GM23338 (cell line): ENCODE measurements around the gene CARNS1. TPM values are rescaled to one million over a fixed set of nuclear protein-coding genes. Genes with fewer than 3 reads are reported as not detected.
A peak's percentile ranks its signal among the peaks of the same experiment; 100 is the strongest.
"Not testable (repeated sequence)": the region's sequence is repeated elsewhere in the genome, so short reads cannot be mapped to it uniquely, and the experiment has no call there.

Source experiments
- ATAC-seq: fragments of 200-7000 bp; cut with Tn5 transposase; 3 replicates; pipeline ENCODE4 v1.9.1; 2020
- DNase-seq: peaks from one replicate; pipeline ENCODE4 v3.0.0-alpha.2; 2015; ENCODE audit warnings: low spot score
- H2AFZ ChIP-seq: fragments of 200-600 bp; sonication (generic); 2 replicates; pipeline ENCODE4 v1.8.0; 2016; ENCODE audit warnings: antibody characterized with exemption, mild to moderate bottlenecking, moderate library complexity
- H3F3A ChIP-seq: fragments of 200-600 bp; sonication (generic); replicated peaks from 2 replicates; pipeline ENCODE4 v1.8.0; 2017; ENCODE audit warnings: antibody characterized with exemption, mixed run types, low read depth
- H3K27ac ChIP-seq: fragments of 200-600 bp; sonication (generic); 2 replicates; pipeline ENCODE4 v1.6.1; 2016; ENCODE audit warnings: low read depth
- H3K27me3 ChIP-seq: fragments of 200-600 bp; sonication (generic); 2 replicates; pipeline ENCODE4 v1.8.0; 2016; ENCODE audit warnings: mild to moderate bottlenecking, mixed run types, moderate library complexity; ENCODE audit not compliant: insufficient read depth
- H3K36me3 ChIP-seq: fragments of 200-600 bp; sonication (generic); 2 replicates; pipeline ENCODE4 v1.8.0; 2016; ENCODE audit warnings: mild to moderate bottlenecking; ENCODE audit not compliant: insufficient read depth
- H3K4me1 ChIP-seq: fragments of 200-600 bp; sonication (generic); 2 replicates; pipeline ENCODE4 v1.8.0; 2016; ENCODE audit warnings: mild to moderate bottlenecking, moderate library complexity; ENCODE audit not compliant: insufficient read depth
- H3K4me2 ChIP-seq: fragments of 200-600 bp; sonication (generic); 2 replicates; pipeline ENCODE4 v1.7.1; 2017; ENCODE audit warnings: mixed run types
- H3K4me3 ChIP-seq: fragments of 200-600 bp; sonication (generic); 2 replicates; pipeline ENCODE4 v1.6.1; 2016; ENCODE audit warnings: mixed run types
- H3K79me2 ChIP-seq: fragments of 200-600 bp; sonication (generic); replicated peaks from 2 replicates; pipeline ENCODE4 v1.8.0; 2017; ENCODE audit warnings: mild to moderate bottlenecking; ENCODE audit not compliant: insufficient read depth
- H3K9me2 ChIP-seq: fragments of 200-600 bp; sonication (generic); 2 replicates; pipeline ENCODE4 v1.8.0; 2017; ENCODE audit not compliant: insufficient read depth
- H4K20me1 ChIP-seq: fragments of 200-600 bp; sonication (generic); replicated peaks from 2 replicates; pipeline ENCODE4 v1.8.0; 2017; ENCODE audit warnings: mild to moderate bottlenecking; ENCODE audit not compliant: insufficient read depth
- H3K27ac Mint-ChIP-seq: 2 replicates; pipeline ENCODE4 v1.8.0; 2020; ENCODE audit warnings: inconsistent platforms, mild to moderate bottlenecking, moderate library complexity, mixed read lengths
- H3K27me3 Mint-ChIP-seq: 3 replicates; pipeline ENCODE4 v1.8.0; 2022; ENCODE audit warnings: low read depth, mild to moderate bottlenecking, moderate library complexity, mixed read lengths, inconsistent platforms; ENCODE audit not compliant: insufficient read depth, poor library complexity
- H3K36me3 Mint-ChIP-seq: 3 replicates; pipeline ENCODE4 v1.8.0; 2021; ENCODE audit warnings: low read depth, mild to moderate bottlenecking, inconsistent platforms, moderate library complexity, mixed read lengths
- H3K4me1 Mint-ChIP-seq: 3 replicates; pipeline ENCODE4 v1.8.0; 2020; ENCODE audit warnings: mild to moderate bottlenecking, inconsistent platforms, mixed read lengths
- H3K4me3 Mint-ChIP-seq: 3 replicates; pipeline ENCODE4 v1.8.0; 2021; ENCODE audit warnings: moderate library complexity, mild to moderate bottlenecking, inconsistent platforms, mixed read lengths
- H3K9me3 Mint-ChIP-seq: 3 replicates; pipeline ENCODE4 v1.8.0; 2020; ENCODE audit warnings: moderate library complexity, mild to moderate bottlenecking, inconsistent platforms, mixed read lengths
- CREB1 ChIP-seq: fragments of 250-450 bp; sonication (Bioruptor Pico); IDR thresholded peaks from 2 replicates; pipeline ENCODE4 v1.5.0; 2020; ENCODE audit warnings: low read depth, mild to moderate bottlenecking, moderate library complexity
- EZH2phosphoT487 ChIP-seq: fragments of 200-600 bp; sonication (generic); IDR thresholded peaks from one replicate; pipeline ENCODE4 v1.8.1; 2018; ENCODE audit warnings: antibody characterized with exemption; ENCODE audit not compliant: unreplicated experiment
- JUNB ChIP-seq: IDR thresholded peaks from one replicate; pipeline ENCODE4 v1.6.1; 2016; ENCODE audit warnings: antibody characterized with exemption; ENCODE audit not compliant: unreplicated experiment
- NANOG ChIP-seq: IDR thresholded peaks from 2 replicates; pipeline ENCODE4 v1.6.1; 2016; ENCODE audit warnings: antibody characterized with exemption, borderline replicate concordance
- STAT1 ChIP-seq: IDR thresholded peaks from one replicate; pipeline ENCODE4 v1.6.1; 2016; ENCODE audit warnings: antibody characterized with exemption; ENCODE audit not compliant: unreplicated experiment
- ZNF114 ChIP-seq: fragments of 250-450 bp; sonication (Bioruptor Pico); IDR thresholded peaks from 2 replicates; pipeline ENCODE4 v1.5.0; 2020; ENCODE audit warnings: mild to moderate bottlenecking, moderate library complexity
- ZNF462 ChIP-seq: fragments of 250-450 bp; sonication (Bioruptor Pico); IDR thresholded peaks from 2 replicates; pipeline ENCODE4 v1.5.0; 2020; ENCODE audit warnings: mild to moderate bottlenecking, moderate library complexity
- polyA plus RNA-seq: library from polyadenylated mRNA; unstranded; fragments of >200 nt; fragmentation: Nextera tagmentation; extraction: Ambion mirVana; gene quantifications from 2 replicates; pipeline ENCODE4 v1.2.1, GENCODE V29; 2016
- total RNA-seq: library from RNA; depleted of rRNA; stranded (reverse); fragments of >200 nt; shearing (Covaris generic); gene quantifications from 2 replicates; pipeline ENCODE4 v1.2.3, GENCODE V29; 2014

The CARNS1 gene
- total and polyA plus RNA-seq, 2 experiments from 2014 or later = 0.52 to 0.76 TPM

- TF ChIP-seq ZNF462 (CRISPR knock-in tag) (no peak), JUNB (no peak), CREB1 (CRISPR knock-in tag) (no peak), EZH2phosphoT487 (no peak), ZNF114 (CRISPR knock-in tag) (no peak), NANOG (no peak), STAT1 (no peak)
Observed at GRCh38 chr11:67465189-67465510, 49.7 kb downstream of the CARNS1 start (continued).

- H3K27me3 ChIP-seq = not testable (repeated sequence)
- H3K27ac ChIP-seq = peak overlapping the region; percentile 84; the same call in 1 of the 2 replicates
- peak overlapping the region; percentile 94 for H3K4me2 ChIP-seq
Observed at GRCh38 chr11:67465530-67465929, 50.1 kb downstream of the CARNS1 start.

More at GRCh38 chr11:67465530-67465929, 50.1 kb downstream of the CARNS1 start:
- not testable (repeated sequence) for DNase-seq, ATAC-seq, H2AFZ ChIP-seq, H3K9me2 ChIP-seq, H3K36me3 Mint-ChIP-seq, H3F3A ChIP-seq, H3K79me2 ChIP-seq, H4K20me1 ChIP-seq, H3K36me3 ChIP-seq, H3K9me3 Mint-ChIP-seq
- Mint-ChIP-seq H3K27me3 (peaks cover 18% of the 10 kb centered on the region), H3K27ac (peak overlapping the region; percentile 92), H3K4me1 (peaks cover 15% of the 10 kb centered on the region; the same call in 2 of the 3 replicates), H3K4me3 (peak overlapping the region; percentile 85)
- peak overlapping the region; percentile 93 for H3K4me3 ChIP-seq
- peaks cover 13% of the 10 kb centered on the region; the same call in 1 of the 2 replicates for H3K4me1 ChIP-seq
